IMR-90 (cell line): ENCODE data around the gene EVA1A. TPM values are rescaled to one million over a fixed set of nuclear protein-coding genes. Genes with fewer than 3 reads are reported as not detected.

Experiments
- ATAC-seq: fragments of 200-7000 bp; cut with Tn5 transposase; 2 replicates; pipeline ENCODE4 v1.9.1; 2020; ENCODE audit warnings: low read depth, mild to moderate bottlenecking, moderate library complexity
- BruUV-seq: library from RNA; stranded (reverse); fragments of 400-500 nt; replicated peaks from 2 replicates; lab custom pipeline; 2021; lab: Mats Ljungman, UMichigan
- CTCF ChIA-PET: fragments of 300-600 bp; formaldehyde crosslinking; extraction: SDS; loops from one replicate; lab custom pipeline; 2021; ENCODE audit warnings: antibody characterized with exemption; lab: Yijun Ruan, JAX
- POLR2A ChIA-PET: fragments of 300-600 bp; sonication (Branson Sonifier 250); formaldehyde crosslinking; loops from one replicate; lab custom pipeline; 2022; ENCODE audit warnings: antibody characterized with exemption; ENCODE audit not compliant: unreplicated experiment; lab: Charles Lee
- DNase-seq: peaks from one replicate; pipeline ENCODE4 v3.0.0; 2013
- H2AFZ ChIP-seq: replicated peaks from 2 replicates; pipeline ENCODE3; 2013; ENCODE audit warnings: low read length, mild to moderate bottlenecking; ENCODE audit not compliant: poor library complexity
- H2AK5ac ChIP-seq: 2 replicates; pipeline ENCODE4 v1.6.1; 2013; ENCODE audit warnings: low read depth, low read length, inconsistent platforms
- H2AK9ac ChIP-seq: replicated peaks from 2 replicates; pipeline ENCODE3; 2013; ENCODE audit warnings: mild to moderate bottlenecking, low read depth, low read length, moderate library complexity; ENCODE audit not compliant: poor library complexity
- H2BK120ac ChIP-seq: 2 replicates; pipeline ENCODE4 v1.6.1; 2013; ENCODE audit warnings: low read depth, low read length, inconsistent platforms
- H2BK15ac ChIP-seq: 3 replicates; pipeline ENCODE4 v1.6.1; 2013; ENCODE audit warnings: low read depth, low read length, inconsistent platforms
- H2BK20ac ChIP-seq: 2 replicates; pipeline ENCODE4 v1.6.1; 2013; ENCODE audit warnings: low read depth, mild to moderate bottlenecking, inconsistent platforms, low read length, moderate library complexity
- H2BK5ac ChIP-seq: 2 replicates; pipeline ENCODE4 v1.6.1; 2013; ENCODE audit warnings: mild to moderate bottlenecking, low read depth, low read length, inconsistent platforms; ENCODE audit not compliant: poor library complexity, severe bottlenecking
- H3K14ac ChIP-seq: replicated peaks from 2 replicates; pipeline ENCODE4 v1.6.1; 2013; ENCODE audit warnings: low read depth, low read length, inconsistent platforms
- H3K18ac ChIP-seq: 2 replicates; pipeline ENCODE4 v1.6.1; 2013; ENCODE audit warnings: low read depth, low read length, control low read depth
- H3K23ac ChIP-seq: 2 replicates; pipeline ENCODE4 v1.6.1; 2013; ENCODE audit warnings: low read depth, low read length, inconsistent platforms
- H3K27ac ChIP-seq: 2 replicates; pipeline ENCODE4 v1.5.1; 2013; ENCODE audit warnings: mild to moderate bottlenecking, control low read depth, low read length; ENCODE audit not compliant: insufficient read depth
- H3K27me3 ChIP-seq: 2 replicates; pipeline ENCODE4 v1.6.1; 2013; ENCODE audit warnings: low read length; ENCODE audit not compliant: control insufficient read depth, insufficient read depth
- H3K36me3 ChIP-seq: 2 replicates; pipeline ENCODE4 v1.6.1; 2013; ENCODE audit warnings: low read length, mixed read lengths; ENCODE audit not compliant: control insufficient read depth, insufficient read depth
- H3K4ac ChIP-seq: 2 replicates; pipeline ENCODE4 v1.6.1; 2013; ENCODE audit warnings: low read depth, low read length, inconsistent platforms
- H3K4me1 ChIP-seq: 2 replicates; pipeline ENCODE4 v1.6.1; 2013; ENCODE audit warnings: low read length, mixed read lengths; ENCODE audit not compliant: control insufficient read depth, insufficient read depth
- H3K4me2 ChIP-seq: 2 replicates; pipeline ENCODE4 v1.6.1; 2013; ENCODE audit warnings: low read depth, mild to moderate bottlenecking, control low read depth, low read length, moderate library complexity
- H3K4me3 ChIP-seq: 2 replicates; pipeline ENCODE4 v1.5.1; 2013; ENCODE audit warnings: low read depth, mild to moderate bottlenecking, control low read depth, low read length, moderate library complexity; ENCODE audit not compliant: insufficient read depth
- H3K56ac ChIP-seq: 2 replicates; pipeline ENCODE4 v1.6.1; 2013; ENCODE audit warnings: low read length, inconsistent platforms; ENCODE audit not compliant: insufficient read depth; ENCODE audit errors: extremely low read depth
- H3K79me1 ChIP-seq, 2 experiments: 2 replicates each; pipeline ENCODE4 v1.6.1; 2013; ENCODE audit warnings: low read length in 2 of 2, inconsistent platforms in 1 of 2, low read depth in 1 of 2
- H3K9ac ChIP-seq: 2 replicates; pipeline ENCODE4 v1.6.1; 2013; ENCODE audit warnings: low read depth, low read length, control low read depth
- H3K9me1 ChIP-seq: 2 replicates; pipeline ENCODE4 v1.6.1; 2013; ENCODE audit warnings: low read length, inconsistent platforms; ENCODE audit not compliant: insufficient read depth
- H3K9me3 ChIP-seq: 2 replicates; pipeline ENCODE4 v1.6.1; 2013; ENCODE audit warnings: low read length; ENCODE audit not compliant: control insufficient read depth, insufficient read depth
- H4K20me1 ChIP-seq: 2 replicates; pipeline ENCODE4 v1.6.1; 2013; ENCODE audit warnings: low read length, inconsistent platforms; ENCODE audit not compliant: insufficient read depth
- H4K5ac ChIP-seq: 2 replicates; pipeline ENCODE4 v1.6.1; 2013; ENCODE audit warnings: mild to moderate bottlenecking, low read depth, low read length, control low read depth
- H4K8ac ChIP-seq, 2 experiments: 2 replicates each; pipeline ENCODE4 v1.6.1; 2013; ENCODE audit warnings: low read depth in 2 of 2, low read length in 2 of 2, control low read depth in 1 of 2, inconsistent platforms in 1 of 2
- H4K91ac ChIP-seq: 2 replicates; pipeline ENCODE4 v1.6.1; 2013; ENCODE audit warnings: low read depth, low read length, inconsistent platforms; ENCODE audit not compliant: insufficient read depth
- BHLHE40 ChIP-seq: fragments of 150-350 bp; IDR thresholded peaks from 2 replicates; pipeline ENCODE4 v1.6.1; 2016; ENCODE audit warnings: mild to moderate bottlenecking, low read depth, low read length
- CHD1 ChIP-seq: IDR thresholded peaks from 2 replicates; pipeline ENCODE4 v1.6.1; 2012; ENCODE audit warnings: low read depth, low read length, improper control_type of control experiment
- CTCF ChIP-seq: conservative IDR thresholded peaks from 2 replicates; pipeline ENCODE4 v1.5.1; 2012; ENCODE audit warnings: mild to moderate bottlenecking, low read depth, low read length, improper control_type of control experiment
- ELK1 ChIP-seq: fragments of 150-350 bp; IDR thresholded peaks from 2 replicates; pipeline ENCODE4 v1.6.1; 2016; ENCODE audit warnings: low read depth, mild to moderate bottlenecking, low read length, moderate library complexity, borderline replicate concordance
- FOS ChIP-seq: fragments of 150-350 bp; IDR thresholded peaks from 2 replicates; pipeline ENCODE4 v1.6.1; 2016; ENCODE audit warnings: low read depth, low read length
- MAFK ChIP-seq: IDR thresholded peaks from 2 replicates; pipeline ENCODE4 v1.6.1; 2012; ENCODE audit warnings: low read depth, low read length, improper control_type of control experiment
- MAZ ChIP-seq: IDR thresholded peaks from 2 replicates; pipeline ENCODE4 v1.6.1; 2012; ENCODE audit warnings: low read depth, mild to moderate bottlenecking, low read length, improper control_type of control experiment, moderate library complexity, borderline replicate concordance
- MXI1 ChIP-seq: IDR thresholded peaks from 2 replicates; pipeline ENCODE4 v1.6.1; 2012; ENCODE audit warnings: low read depth, mild to moderate bottlenecking, low read length, moderate library complexity, borderline replicate concordance
- POLR2A ChIP-seq: IDR thresholded peaks from 2 replicates; pipeline ENCODE4 v1.6.1; 2012; ENCODE audit warnings: mild to moderate bottlenecking, low read depth, low read length
- RAD21 ChIP-seq: IDR thresholded peaks from 2 replicates; pipeline ENCODE4 v1.6.1; 2012; ENCODE audit warnings: low read length, improper control_type of control experiment
- RCOR1 ChIP-seq: IDR thresholded peaks from 2 replicates; pipeline ENCODE4 v1.6.1; 2012; ENCODE audit warnings: mild to moderate bottlenecking, low read length, improper control_type of control experiment; ENCODE audit not compliant: insufficient replicate concordance
- RFX5 ChIP-seq: IDR thresholded peaks from 2 replicates; pipeline ENCODE4 v1.8.0; 2012; ENCODE audit warnings: low read depth, mild to moderate bottlenecking, low read length, moderate library complexity
- SMC3 ChIP-seq: fragments of 150-350 bp; IDR thresholded peaks from 2 replicates; pipeline ENCODE4 v1.6.1; 2016; ENCODE audit warnings: low read depth, mild to moderate bottlenecking, antibody characterized with exemption, low read length, moderate library complexity
- WGBS, 2 experiments: methylation state at CpG; one replicate each; pipeline versions ENCODE4 v1.1.5 to v1.1.7; 2013; ENCODE audit warnings: missing lambda C conversion rate in 2 of 2; ENCODE audit not compliant: insufficient read length in 1 of 2; ENCODE audit errors: extremely low coverage in 2 of 2; 5-methylcytosine and 5-hydroxymethylcytosine counted together
- dilution Hi-C: fragments of 300-500 bp; cut with HindIII; formaldehyde crosslinking; loops from one replicate; pipeline ENCODE4 v1.14.3; 2018; ENCODE audit warnings: low sequenced_read_pairs; ENCODE audit not compliant: unreplicated experiment
- in situ Hi-C: fragments of 300-500 bp; cut with MboI; formaldehyde crosslinking; loops from 3 replicates; pipeline ENCODE4 v1.14.3; 2019; ENCODE audit warnings: low sequenced_read_pairs, inconsistent platforms, mixed read lengths
- intact Hi-C: fragments of 100-400 bp; cut with micrococcal nuclease; formaldehyde crosslinking; loops from 2 replicates; pipeline ENCODE4 v1.10.0; 2022
- polyA plus RNA-seq, 3 experiments: library from polyadenylated mRNA; depleted of rRNA; stranded (reverse); fragments of >200 nt; gene quantifications; 2 replicates each; pipeline ENCODE4 v1.2.3, GENCODE V29; 2012; ENCODE audit warnings: low replicate concordance in 1 of 3
- total RNA-seq: library from RNA; depleted of rRNA; stranded (reverse); fragments of >200 nt; gene quantifications from 2 replicates; pipeline ENCODE4 v1.2.3, GENCODE V29; 2012

EVA1A gene
- total and polyA plus RNA-seq, 2 of the 4 experiments (the other 2 are of a cell fraction), result 54.5 to 93.7 TPM

GRCh38 chr2:75518638-75519465 lies 41.9 kb downstream of the EVA1A start (continued):
- TF ChIP-seq MAZ, result no peak

- Histone ChIP-seq H3K9ac (no peak overlapping the region), H3K27me3 (no peaks in the 10 kb centered on the region), H3K4me1 (0 out of 2 replicates have a peak, but pooled peaks cover 1% of the 10 kb centered on the region), H3K79me1 (peaks cover 46 to 66% of the 10 kb centered on the region in 2 experiments), H3K4ac (no peak overlapping the region), H3K4me3 (no peak overlapping the region), H2BK20ac (no peak overlapping the region), H3K36me3 (peaks cover 21% of the 10 kb centered on the region), H3K9me3 (peaks cover under 1% of the 10 kb centered on the region), H3K14ac (no peak overlapping the region), H2BK5ac (no peak overlapping the region), H4K5ac (no peak overlapping the region), H3K56ac (no peak overlapping the region), H3K27ac (no peak overlapping the region), H2BK15ac (no peak overlapping the region), H4K8ac (no peak overlapping the region), H2BK120ac (no peak overlapping the region), H3K23ac (no peak overlapping the region), H4K20me1 (peaks cover 11% of the 10 kb centered on the region), H2AK9ac (no peak overlapping the region), H2AK5ac (no peak overlapping the region), H2AFZ (no peak overlapping the region), H3K9me1 (peaks cover 20% of the 10 kb centered on the region), H3K4me2 (no peak overlapping the region), H4K91ac (no peak overlapping the region), H3K18ac (no peak overlapping the region)
- ChIA-PET POLR2A (no interaction called here), CTCF (no interaction called here)
- intact Hi-C loops (no loop called here), dilution Hi-C loops (no loop called here), in situ Hi-C loops (no loop called here)
- DNase-seq (no peak), ATAC-seq (no peak)
- 87% methylated on average over 3 of the region's 6 CpGs; no CpG with 5 or more reads in 1 of the 2 experiments for WGBS, 2 experiments
- BruUV-seq, result no TSS peak
- no peak for TF ChIP-seq MXI1
- TF ChIP-seq RCOR1, result no peak
- TF ChIP-seq MAZ, result no peak
- no peak for TF ChIP-seq CHD1
- no peak for TF ChIP-seq SMC3
- no peak for TF ChIP-seq POLR2A
- TF ChIP-seq ELK1, result no peak
- TF ChIP-seq FOS, result no peak
- TF ChIP-seq BHLHE40, result no peak
- TF ChIP-seq MAFK, result no peak
- no peak for TF ChIP-seq CTCF
- TF ChIP-seq RAD21, result no peak
- no peak for TF ChIP-seq RFX5
These were observed 43.0 kb downstream of the EVA1A start for GRCh38 chr2:75517547-75518230.
